SKM-1 treated with dmso at 0.1 percent for 144 hours (cell line): Measurements from ENCODE around the gene C3orf52.

ENCODE experiments used
- DNase-seq: peaks from one replicate; lab custom pipeline; 2025; ENCODE audit not compliant: unreplicated experiment; lab: John Stamatoyannopoulos, UW

Gene C3orf52

DNA sequence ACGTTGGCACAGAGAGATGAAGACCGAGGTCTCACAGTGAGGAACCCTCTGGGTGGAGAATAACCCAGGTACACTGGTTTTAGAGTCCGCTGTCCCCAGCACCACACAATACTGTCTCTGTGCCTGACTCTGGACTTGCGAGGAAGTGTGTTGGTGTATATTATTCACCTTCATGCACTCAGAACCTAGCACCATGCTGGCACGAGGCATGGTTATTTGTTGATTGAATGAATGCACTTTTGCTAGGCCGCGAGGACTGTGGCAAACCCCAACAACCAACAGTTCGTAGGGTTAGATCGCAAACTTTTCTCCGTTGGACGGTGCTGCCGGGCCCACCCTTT is 484 bp upstream of the C3orf52 start:
- no peak for DNase-seq

DNA sequence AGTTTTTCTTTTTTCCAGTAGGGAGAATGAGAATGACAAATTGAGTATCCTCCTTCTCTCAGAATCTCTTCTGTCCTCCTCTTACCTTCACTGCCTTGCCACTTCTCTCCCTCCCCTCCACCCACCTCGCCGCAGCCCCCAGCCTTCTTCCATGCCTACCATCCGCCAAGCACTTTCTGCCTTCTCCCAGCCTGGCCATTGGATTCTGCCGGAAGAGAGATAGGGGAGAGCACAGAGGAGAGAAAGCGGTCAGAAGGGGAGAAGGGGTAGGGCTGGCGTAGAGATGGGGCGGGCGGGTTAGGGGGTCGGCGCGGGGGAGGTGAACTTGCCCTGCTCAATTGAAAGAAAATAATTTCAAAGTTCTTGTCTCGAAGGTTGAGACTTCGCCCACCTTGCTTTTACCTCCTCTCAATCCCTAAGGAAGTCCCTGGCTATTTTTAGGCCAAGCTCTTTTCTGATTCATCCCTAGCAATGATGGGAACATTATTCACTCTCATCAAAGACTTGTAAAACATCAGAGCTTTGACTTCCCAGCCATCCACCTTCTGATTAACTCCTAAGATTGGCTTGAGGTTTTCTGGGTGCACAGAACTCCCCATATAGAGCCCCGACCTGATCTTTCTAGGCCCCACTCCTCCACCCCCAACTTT is 811 bp downstream of the C3orf52 start:
- DNase-seq: no peak

DNA sequence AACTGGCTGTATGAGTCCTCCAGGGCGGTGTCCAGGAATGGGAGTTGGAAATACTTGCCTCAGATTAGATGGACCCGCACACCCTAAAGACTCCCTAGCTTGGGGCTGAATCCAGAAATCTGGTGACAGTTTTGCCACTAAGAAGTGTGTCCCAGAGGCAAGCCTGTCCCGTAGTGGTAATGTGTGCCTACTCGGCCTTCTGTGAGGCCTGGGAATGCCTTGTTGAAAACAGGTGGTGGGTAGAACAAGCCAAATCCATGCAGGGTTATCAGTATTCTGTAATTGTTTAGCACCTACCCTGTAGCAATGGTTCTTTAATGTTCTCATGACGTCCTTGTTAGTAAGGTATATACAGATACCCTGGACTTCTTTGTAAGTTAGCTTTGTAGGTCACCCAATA is 1.6 kb downstream of the C3orf52 start:
- DNase-seq: no peak

DNA sequence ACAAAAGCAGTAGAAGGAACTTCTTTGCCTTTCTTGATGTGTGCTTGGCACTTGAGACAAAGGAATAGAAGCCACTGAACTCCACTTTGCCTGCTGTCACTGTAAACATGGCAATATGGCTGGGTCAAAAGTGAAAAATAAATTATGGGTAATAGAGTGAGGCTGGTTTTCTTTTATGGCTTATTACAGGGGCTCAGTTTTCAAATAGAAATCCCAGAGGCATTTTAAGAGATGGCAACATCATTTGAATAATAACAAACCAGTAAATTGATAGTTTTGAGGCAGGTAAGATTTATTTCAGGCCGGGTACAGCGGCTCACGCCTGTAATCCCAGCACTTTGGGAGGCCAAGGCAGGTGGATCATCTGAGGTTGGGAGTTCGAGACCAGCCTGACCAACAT is 2.8 kb downstream of the C3orf52 start:
- DNase-seq: no peak

DNA sequence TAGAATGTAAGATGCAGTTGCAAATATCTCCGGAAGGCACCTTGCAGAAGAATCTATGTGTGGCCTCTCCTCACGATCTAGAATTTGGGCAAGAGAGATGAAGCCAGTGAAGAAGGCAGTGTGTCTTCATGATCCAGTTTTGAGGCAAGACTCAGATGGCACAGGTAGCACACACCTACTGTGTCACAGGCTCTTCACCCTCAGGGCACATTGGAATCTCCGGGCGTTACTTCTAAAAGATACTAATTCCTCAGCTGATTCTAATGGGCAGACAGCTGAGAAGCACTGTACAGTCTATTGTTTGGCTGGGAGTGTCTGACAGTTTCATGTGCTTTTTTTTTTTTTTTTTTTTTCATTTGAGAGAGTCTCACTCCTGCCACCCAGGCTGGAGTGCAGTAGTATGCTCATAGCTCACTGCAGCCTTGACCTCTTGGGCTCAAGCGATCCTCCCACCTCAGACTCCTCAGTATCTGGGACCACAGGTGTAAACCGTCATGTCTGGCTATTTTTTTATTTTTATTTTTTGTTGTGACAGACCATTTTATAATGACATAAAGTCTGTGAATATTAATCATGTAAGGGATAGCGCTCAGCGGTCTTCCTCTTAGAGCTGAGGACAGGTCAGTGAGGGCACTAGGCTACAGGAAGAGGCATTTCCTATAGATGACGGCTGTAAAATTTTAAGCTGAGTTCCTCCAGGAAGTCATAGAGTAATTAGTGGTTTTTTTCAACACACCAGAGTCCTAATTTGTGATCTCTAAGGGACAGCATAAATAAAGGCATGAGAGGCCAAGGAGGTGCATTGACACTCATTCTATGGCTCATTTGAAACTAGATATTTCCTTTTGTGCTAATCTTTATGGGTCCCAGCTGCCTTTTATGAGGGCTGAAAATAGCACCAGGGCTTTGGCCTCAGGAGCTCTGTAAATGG is 4.0 kb downstream of the C3orf52 start:
- DNase-seq: no peak

DNA sequence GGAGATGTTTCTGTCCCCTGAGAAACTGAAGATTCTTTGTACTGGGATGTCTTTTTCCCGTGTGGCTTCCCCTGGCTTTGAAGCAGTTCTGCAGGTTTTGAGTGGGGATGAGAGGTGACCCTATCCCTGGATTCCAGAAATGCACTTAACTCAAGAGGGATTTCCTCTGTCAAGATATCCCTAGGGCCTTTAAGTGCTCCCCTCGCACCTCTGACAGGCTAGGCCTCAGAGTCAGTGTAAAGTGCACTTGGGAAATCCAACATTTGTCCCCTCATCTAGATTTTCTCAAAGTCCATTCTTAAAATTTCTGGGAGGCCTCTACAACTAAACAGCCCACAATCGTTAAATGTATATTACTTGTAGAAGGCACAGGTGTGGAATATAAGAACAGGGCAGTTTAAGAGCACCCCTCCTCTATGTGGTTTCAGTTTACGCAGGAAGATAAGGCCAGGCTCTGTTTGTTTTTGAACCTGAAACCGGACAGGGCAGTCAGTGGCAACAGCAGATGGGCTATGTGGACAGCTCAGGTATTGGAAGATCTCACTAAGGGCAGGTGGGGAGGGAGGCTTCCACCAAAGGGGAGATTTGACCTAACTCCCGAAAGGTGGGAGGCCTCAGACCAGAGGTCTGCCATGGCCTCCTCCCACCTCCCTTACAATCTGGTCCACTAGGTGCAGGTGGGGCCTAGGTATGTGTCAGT is 4.8 kb downstream of the C3orf52 start:
- no peak for DNase-seq

DNA sequence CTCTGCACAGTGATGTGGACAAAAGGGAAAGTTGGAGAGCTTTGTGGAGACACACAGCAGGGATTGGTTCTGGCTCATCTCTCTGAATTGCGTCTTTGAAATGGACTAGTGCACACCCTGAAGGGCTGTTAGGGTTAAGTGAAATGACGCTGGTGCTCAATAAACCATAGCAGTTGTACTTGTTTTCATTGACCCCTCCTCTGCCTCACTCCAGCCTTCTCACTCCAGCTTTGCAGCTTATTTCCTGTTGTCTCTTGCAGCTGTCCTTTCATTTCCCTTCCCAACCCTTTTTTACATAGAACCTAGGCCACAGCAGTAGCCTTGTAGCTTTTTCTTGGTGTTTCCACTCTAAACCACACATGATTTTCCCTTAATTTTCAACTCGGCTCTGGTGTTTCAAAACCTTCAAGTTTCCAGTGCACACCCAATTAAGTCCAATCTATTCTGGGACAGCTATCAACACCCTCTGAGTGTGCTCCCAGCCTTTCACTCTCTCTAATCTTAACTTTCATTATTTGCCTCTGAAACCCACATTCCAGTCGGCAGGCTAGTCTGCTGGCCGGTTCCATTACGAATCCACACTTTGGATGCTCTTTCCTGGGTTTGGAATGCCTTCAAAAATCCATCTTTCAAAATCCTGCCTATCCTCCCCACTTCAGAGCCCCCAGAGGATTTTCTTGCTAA is 6.4 kb downstream of the C3orf52 start:
- DNase-seq: no peak

DNA sequence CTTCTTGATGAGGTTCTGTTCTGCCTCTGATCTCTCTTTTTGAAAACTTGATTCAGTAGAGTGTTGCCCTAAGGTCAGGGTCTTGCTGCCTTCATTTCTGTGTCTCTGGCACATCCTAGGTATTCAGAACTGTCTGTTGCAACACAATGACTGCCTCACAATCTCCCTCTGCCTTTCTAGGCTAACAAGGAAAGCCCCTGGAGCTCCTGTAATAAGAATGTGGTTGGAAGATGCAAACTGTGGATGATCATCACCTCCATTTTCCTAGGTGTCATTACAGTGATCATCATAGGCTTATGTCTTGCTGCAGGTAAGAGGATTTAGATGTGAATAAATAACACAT is 7.0 kb downstream of the C3orf52 start:
- DNase-seq: no peak

DNA sequence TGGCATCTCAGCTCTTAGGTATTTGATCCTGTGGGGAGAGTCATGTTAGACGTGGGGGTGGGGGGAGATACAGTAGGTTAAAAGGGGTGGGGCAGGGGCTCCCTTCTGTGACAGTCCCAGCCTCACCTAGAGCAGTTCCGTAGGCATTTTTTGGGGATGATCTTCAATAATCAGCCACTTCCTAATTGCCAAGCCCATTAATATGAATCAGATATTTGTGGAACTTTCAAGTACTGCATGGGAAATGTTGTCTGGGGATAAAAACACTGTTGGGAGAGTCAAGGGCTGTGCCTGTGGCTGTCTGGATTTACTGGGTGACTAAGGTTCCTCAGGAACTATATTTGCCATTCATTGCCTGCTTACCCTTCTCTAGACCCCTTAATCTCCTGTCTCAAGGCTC is 9.5 kb downstream of the C3orf52 start:
- DNase-seq: no peak

DNA sequence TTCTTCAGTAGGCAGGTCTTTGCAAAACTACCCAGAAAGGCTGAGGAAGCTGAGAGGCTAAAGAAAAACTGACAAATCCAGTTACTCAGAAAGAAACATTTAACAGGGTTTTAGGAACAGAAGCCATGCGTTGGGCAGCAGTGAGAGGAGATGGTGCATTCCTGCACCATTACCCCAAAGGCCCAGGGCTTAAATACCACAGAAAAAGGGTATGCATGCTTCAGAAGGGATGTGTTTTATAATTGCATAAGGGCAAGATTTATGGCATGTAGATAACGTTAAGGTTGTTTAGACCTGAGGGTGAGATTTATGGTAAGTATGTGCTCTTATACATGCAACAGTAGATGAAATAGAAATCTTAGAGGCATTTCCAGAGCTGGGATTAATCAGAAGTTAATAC is 10.0 kb downstream of the C3orf52 start:
- no peak for DNase-seq

DNA sequence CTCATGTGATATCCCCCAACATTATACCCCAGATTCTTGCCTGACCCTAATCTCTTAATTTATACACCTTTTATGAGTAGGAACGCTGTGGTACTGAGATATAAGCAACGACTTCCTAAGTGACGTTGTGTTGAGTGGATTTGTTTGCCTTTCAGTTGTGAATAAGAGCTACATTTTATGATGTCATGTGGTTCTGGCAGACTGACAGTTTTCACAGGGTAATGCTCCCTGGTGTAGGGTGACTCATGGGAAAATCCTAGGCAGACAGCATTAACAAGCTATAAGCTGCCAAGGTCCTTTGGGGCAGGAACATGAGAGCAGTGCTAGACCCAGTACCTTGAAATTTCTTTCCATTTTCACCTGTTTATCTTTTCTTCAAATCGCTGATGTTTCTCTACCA is 11.2 kb downstream of the C3orf52 start:
- DNase-seq: no peak

DNA sequence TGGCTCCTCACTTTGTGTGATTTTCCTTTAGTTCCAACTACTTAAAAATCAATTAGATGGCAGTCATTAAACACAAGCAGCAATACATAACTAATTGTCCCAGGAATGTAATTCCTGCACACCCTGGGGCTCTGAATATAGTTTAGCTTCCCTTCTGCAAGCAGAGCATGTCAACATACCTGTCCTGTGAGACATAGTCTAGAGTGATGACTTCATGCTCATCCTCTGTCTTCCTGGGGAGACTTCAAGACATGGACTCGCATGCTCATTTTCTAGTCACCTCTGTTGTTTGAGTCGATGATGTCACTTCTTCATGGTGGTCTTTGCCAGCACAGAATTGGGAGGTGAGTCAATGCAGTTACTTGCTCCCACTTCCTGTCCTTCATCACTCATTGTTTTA is 15.7 kb downstream of the C3orf52 start:
- DNase-seq: no peak

DNA sequence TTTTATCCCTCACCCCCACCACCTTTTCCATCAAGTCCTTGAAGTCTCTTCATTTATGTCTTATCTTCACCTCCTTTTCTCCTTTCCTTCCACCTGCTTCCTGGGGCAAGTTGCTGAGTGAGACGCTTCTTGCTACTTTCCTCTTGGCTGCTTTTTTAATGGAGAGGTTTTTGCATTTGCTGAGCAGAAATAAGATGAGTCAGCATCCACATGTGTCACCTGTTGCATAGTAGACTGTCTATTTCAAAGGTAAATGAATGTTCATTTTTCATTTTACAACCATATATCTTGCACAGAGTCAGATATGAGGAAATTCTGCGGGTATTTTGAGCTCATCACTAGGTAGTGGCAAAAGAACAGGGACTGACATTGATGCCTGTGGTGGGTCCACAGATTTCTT is 18.6 kb downstream of the C3orf52 start:
- no peak for DNase-seq

DNA sequence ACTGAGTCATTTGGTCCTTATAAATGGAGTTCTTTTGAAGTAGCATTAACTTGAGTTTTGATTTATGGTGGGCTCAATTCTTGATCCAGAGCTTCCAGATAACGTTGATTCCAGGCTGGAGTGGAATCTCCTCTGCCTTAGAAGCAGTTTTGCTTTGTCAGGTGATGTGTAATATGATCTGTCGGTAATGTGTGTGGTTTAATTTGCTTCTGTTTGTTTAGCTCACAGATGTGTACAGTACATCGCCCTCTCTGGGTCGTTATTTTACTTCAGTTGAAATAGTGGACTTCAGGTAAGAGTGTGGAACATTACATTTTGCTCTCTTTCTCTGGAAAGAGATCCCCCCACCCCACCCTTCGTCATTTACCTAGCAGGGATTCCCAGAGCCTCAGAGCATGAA is 23.1 kb downstream of the C3orf52 start:
- DNase-seq: no peak

DNA sequence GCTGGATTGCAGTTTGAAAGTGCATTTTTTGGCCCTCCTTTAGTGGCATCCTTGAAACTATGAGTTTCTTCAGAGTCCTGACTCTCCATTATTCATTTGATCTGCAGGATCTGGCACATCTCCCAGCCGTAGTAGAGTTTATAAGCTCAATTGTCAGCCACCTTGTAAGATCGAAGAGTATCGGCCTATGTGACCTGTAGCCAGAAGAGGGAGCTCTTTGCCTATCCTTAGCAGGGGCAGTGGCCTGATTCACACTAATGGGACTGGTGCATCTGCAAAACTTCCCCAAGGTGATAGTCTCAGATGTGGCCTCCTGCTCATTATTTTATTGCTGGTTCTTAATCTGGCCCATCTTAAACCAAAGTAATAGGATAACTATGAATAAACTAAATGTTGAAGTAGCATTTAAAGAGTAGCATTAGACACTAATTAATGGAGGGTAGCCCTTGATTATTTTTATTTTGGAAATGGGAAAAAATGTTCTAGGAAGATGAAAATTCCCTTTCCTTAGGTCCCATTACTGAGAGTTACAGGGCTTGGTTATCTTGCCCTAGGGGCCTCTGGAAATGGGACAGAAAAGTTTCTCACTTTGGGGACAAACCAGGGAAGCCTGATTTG is 25.7 kb downstream of the C3orf52 start:
- peak; percentile 76 for DNase-seq

DNA sequence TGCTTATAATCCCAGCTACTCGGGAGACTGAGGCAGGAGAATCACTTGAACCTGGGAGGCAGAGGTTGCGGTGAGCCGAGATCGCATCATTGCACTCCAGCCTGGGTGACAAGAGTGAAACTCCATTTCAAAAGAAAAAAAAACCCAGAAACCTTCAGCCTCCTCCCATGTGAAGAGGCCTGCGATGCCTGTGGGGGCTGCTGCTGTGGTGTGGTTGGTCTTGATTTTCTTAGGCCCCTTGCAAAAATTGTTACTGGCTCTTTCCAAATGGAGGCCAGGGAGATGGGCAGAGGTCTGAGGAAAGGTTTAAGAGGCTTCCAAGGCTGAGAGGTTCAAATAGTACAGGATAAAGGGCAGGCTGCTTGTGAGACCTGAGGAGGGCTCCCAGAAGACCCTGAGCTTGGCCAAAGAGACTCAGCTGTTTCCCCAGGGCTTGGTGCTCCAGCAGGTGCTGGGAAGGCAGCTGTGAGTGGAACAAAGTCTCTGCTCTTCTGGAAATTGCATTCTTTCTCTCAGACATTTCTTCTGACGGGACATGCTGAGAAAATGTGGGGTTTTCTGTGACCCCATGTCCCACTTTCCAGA is 28.5 kb downstream of the C3orf52 start:
- DNase-seq: no peak

DNA sequence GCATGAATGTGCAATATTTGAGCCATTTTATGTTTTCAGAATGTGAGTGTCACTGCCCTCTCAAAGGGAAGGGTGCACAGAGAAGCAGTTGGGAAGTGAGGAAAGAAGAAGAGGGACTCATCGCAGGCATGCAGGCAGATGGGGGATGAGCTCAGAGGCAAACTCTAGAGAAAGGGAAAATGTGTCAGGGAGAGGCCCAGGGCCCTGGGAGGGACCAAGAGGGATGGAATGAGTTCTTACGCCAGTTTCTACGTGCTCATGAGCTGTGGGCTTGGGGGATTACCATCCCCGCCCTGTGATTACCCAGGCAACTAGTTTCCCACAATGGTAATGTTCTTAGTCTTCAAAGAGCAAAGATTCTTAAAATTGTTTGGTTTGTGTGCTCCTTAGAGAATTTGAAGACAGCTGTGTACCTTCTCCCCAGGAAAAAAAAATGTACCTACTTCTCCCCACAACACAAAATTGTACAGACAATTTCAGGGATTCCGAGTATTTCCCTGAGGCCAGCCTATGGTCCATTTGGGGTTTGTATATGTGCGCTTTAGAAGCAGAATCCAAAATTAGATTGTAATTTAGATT is 29.1 kb downstream of the C3orf52 start:
- DNase-seq: no peak

DNA sequence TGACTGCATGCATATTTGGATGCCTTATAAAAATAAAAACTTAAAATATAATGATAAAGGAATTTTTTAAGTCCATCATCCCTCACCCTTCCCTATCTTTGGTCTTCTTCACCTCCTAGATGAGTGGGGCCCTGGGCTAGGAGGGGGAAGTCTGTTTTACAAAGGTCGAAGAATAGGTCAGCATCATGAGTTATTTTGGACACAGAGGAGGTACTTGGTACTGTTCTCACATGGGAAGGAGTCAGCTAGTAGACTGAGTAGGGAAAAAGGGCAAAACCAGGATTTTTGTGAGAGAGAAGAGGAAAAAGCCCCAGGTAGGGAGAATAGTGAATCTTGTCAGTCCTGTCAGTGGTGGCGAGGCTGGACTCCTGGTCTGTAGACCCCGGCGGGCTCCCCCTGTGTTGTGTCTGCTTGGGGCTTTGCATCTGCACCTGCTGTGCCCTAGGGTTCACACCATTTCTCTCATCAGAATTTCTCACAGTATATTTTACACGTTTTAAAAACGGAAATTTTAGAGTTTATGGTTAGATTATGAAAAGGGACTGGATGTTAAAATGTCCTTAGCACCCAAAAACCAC is 29.7 kb downstream of the C3orf52 start:
- DNase-seq: no peak

DNA sequence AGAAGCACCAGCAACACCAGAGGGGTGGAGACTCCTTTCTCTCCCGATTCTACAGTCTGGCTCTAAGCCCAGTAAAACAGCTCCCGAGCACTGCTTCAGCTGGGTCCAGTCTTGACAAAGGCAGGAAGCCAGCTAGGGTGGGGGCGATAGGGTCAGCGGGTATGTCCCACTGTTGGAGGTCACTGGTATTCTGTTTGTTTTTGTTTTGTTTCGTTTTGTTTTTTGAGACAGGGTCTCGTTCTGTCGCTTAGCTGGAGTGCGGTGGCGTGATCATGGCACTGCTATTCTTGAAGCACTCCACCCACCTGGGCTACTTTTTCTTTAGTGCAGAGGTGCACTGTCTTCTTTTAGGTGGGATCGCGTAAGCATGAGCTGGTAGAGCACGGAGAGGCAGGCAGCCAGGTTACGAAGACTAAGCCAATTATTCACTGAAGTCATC is 30.6 kb downstream of the C3orf52 start:
- no peak for DNase-seq

DNA sequence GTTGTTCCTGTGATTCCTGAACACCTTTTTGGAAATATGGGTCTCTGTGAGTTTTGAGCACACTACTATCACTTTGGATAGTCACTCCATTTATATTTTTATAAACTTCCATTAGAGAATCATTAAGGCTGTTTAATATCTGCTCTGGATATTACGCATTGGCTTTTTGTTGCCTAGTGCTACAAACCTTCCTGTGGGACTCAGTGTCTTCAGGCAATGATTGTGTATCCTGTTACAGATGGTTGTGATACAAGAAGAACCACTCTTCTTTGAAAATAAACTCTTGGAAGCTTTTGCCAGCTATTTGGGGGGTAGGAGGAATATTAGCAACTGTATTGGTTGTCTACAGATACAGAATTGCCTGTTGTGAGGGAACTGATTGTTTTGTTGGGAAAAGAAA is 31.2 kb downstream of the C3orf52 start:
- DNase-seq: no peak
